HG02852 (cell line): ENCODE measurements around the gene TIMP3.

Experiments
- ATAC-seq: cut with Tn5 transposase; IDR thresholded peaks from one replicate; pipeline ENCODE4 v1.9.1; 2021; ENCODE audit warnings: mild to moderate bottlenecking, moderate library complexity; ENCODE audit not compliant: unreplicated experiment

Gene TIMP3

GRCh38 chr22:32877196-32877595 is 75.7 kb downstream of the TIMP3 start:
- ATAC-seq, result no peak

DNA sequence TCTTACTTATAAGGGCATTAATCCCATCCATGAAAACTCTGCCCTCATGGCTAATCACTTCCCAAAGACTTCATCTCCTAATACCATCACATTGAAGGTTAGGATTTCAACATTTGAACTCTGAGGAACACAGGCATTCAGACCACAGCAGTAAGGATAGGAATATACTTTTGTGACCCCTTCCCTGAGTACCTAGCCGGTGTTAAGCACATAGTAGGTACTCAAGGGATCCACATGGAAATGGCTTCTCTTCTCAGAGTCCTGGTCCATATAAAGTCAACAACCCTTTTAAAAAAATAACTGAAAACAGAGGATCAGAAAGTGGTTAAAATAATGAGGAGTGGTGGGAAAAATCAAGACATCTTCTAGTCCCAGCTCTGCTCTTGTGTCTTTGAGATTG is 78.0 kb downstream of the TIMP3 start:
- ATAC-seq, result no peak

- ATAC-seq, result no peak
Observed at GRCh38 chr22:32880061-32880460, 78.6 kb downstream of the TIMP3 start.

DNA sequence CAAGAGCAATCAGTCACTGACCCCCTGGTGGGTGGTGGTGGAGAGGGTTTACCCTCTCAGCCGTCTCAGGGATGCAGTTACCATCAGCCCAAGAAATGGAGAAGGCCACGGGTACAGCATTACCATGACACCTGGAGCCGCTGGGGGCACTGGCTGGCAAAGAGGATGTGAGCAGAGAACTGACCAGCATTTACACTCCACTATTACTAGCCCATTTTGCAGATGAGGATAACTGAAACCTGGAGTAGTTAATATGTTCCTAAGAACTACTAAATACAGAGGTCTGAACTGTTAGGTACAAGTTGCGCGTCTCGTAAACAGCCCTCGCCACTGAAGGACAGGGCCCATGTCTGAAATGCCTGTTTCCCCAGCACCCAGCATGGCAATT is 79.0 kb downstream of the TIMP3 start:
- ATAC-seq, result no peak

- ATAC-seq, result no peak
Observed at GRCh38 chr22:32880893-32881596, 79.5 kb downstream of the TIMP3 start.

DNA sequence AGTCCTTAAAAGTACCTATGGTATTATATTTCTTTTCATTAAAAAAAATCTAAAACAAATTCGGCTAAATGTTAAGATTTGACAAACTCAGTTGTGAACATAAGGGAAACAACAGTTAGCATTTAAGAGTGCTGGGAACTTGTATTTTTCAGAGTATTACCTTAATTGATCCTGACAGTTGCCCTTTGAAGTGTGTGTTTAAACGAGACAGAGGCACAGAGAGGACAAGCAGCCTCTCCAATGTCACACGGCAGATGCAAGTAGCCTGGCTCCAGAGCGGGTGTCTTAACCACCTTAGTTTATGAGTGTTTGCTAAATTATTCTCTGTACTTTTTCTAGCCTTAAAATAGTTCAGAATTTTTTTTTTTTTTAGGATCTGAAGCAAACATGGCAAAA is 80.9 kb downstream of the TIMP3 start:
- ATAC-seq, result no peak

- ATAC-seq, result no peak
Observed at GRCh38 chr22:32882774-32883530, 81.4 kb downstream of the TIMP3 start.

DNA sequence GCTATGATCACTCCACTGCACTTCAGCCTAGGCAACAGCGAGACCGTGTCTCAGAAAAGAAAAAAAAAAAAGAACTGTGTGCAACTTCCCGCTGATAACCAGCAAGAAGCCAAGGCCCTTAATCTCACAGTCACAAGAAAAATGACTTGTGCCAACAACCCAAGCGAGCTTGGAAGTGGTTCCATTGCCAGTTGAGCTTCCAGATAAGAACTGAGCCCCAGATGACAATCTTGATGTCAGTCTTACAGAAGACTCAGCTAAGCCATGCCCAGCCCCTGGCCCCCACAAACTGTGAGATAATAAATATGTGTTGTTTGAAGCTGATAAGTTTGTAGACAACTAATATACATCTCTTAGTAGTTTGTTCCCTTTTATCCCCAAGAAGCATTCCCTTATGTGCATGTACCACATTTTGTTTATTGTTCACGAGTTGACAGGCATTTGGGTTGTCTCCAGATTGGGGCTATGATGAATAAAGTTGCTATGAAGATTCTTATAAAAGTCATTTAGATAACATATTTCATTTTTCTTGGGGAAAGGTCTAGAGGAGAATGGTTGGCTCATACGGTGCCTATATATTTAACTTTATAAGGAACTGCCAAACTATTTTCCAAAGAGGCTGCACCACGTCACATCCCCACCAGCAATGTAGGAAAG is 85.9 kb downstream of the TIMP3 start:
- ATAC-seq, result no peak

DNA sequence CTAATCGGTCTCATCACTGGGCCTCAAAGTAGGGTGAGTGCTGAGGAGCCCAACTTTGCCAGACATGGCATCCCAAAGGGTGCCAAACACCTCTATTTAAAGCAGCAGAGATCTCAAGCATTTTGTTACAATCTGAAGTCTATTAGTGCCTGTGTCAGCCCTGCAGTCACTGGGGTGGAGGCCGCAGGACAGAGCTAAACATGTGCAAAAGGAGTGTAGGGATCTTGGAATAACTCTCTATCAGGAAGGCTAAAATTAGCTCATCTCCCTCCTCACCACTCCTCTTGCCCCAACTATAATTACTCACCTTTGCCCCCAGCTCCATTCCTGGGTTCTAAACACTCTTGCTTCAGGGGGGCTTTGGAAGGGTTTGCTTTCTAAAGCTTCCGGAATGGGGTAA is 87.5 kb downstream of the TIMP3 start:
- ATAC-seq, result no peak

- no peak for ATAC-seq
Observed at GRCh38 chr22:32896891-32897290, 95.4 kb downstream of the TIMP3 start.

- no peak for ATAC-seq
Observed at GRCh38 chr22:32897400-32897799, 95.9 kb downstream of the TIMP3 start.

GRCh38 chr22:32900886-32901635 is 99.6 kb downstream of the TIMP3 start:
- ATAC-seq, result no peak

- ATAC-seq, result no peak
Observed at GRCh38 chr22:32901925-32902324, 100.4 kb downstream of the TIMP3 start.

DNA sequence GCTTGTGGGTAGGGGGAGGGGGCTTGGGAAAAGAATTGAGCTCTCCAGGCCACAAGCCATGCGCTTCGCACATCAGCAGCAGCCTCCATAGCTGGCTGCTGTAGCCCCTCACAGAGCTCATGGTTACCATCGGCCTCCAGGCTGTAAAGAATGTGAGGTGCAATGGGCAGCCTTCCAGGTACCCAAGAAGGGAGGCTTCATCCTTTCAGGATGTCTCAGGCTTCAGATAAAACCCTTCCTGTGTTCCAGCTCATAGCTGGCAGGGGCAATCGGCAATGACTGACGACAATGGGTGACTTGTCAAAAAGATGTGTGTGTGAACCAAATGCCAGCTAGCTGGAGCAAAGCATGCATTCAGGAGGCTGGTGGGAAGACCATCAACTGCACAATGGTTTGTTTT is 102.0 kb downstream of the TIMP3 start:
- ATAC-seq, result no peak

DNA sequence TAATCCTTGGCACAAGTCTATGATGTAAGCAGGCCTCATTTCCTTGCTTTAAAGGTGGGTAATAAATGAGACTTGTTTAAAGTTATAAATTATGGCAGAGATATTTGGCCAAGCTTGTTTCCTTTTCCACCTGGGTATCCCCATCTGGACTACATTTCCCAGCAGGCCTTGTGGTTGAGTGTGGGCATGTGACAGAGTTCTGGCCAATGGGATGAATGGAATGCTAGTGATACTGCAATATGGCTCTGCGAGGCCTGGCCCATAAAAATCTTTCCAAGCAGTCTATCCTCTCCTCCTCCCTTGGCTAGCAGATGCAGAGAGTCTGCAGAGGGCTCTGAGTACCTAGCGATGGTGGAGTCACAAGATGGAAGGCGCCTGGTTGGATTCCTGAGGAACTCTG is 102.5 kb downstream of the TIMP3 start:
- ATAC-seq, result no peak

DNA sequence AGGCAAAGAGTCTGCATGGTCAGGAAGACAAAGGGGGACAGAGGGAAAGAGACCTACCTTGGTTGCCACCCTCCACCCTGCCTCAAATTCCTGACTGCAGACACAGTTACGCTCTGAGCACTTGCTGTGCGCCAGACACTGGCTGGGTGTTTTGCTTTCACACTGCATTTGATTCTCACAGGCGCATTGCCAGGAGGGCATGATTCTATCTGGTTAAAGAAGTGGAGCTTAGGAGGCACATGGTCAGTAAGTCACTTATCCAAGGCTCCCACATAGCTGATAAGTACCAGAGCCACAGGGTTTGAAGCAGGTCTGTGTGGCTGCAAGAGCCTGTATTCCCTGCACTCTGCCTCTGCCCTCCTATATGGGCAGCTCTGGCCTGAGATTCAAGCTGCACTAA is 103.9 kb downstream of the TIMP3 start:
- no peak for ATAC-seq

GRCh38 chr22:32909581-32910428 is 108.3 kb downstream of the TIMP3 start:
- no peak for ATAC-seq

DNA sequence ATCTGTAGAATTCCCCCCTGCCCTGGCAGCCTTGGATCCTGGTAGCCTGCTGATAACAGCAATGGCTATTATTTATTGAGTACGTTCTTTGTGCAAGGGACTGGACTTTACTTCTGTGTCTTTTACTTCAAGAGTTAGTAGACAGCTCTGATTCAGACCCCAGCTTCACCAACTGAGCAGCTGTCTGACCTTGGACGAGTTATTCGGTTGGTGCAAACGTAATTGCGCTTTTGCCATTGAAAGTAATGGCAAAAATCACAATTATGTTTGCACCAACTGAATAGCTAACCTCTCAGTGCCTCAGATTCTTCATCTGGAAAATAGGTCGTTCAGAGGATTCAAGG is 108.9 kb downstream of the TIMP3 start:
- ATAC-seq, result no peak

GRCh38 chr22:32911503-32911902 is 110.0 kb downstream of the TIMP3 start:
- no peak for ATAC-seq
